Myocyte (in vitro differentiated cells): ENCODE data around the gene NRIP3. TPM values are rescaled to one million over a fixed set of nuclear protein-coding genes. Genes with fewer than 3 reads are reported as not detected.
"Not testable (repeated sequence)": the region's sequence is repeated elsewhere in the genome, so short reads cannot be mapped to it uniquely, and the experiment has no call there.

Experiments used
- DNase-seq: peaks from one replicate; pipeline ENCODE4 v3.0.0-alpha.2; 2012; ENCODE audit warnings: low read depth
- total RNA-seq: library from RNA; depleted of rRNA; stranded (reverse); fragments of >200 nt; gene quantifications from 2 replicates; pipeline ENCODE4 v1.2.3, GENCODE V29; 2014

NRIP3 gene
- total RNA-seq, 1 donor from 2014 or later, result 7.0 TPM

- no peak for DNase-seq
Measured at GRCh38 chr11:8973121-8973520, 30.7 kb downstream of the NRIP3 start.

DNA sequence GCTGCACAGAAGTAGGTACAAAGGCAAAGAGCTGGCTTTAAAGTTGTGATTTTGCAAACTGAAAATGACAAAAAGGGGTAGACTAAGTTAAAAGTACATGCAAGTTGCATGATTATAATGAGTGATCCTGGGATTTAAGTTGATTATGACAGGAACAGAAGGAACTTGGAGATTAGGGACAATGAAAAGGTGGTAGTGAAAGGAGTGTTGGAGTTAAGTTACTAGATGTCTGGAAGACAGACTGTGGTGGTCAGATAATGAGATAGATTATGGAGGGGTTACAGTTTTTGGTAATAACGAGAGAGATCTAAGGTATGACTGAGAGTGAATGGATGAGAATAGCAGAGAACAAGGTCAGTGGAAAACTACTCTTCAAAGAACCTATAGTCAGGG, 31.9 kb downstream of the NRIP3 start:
- DNase-seq, result no peak

DNA sequence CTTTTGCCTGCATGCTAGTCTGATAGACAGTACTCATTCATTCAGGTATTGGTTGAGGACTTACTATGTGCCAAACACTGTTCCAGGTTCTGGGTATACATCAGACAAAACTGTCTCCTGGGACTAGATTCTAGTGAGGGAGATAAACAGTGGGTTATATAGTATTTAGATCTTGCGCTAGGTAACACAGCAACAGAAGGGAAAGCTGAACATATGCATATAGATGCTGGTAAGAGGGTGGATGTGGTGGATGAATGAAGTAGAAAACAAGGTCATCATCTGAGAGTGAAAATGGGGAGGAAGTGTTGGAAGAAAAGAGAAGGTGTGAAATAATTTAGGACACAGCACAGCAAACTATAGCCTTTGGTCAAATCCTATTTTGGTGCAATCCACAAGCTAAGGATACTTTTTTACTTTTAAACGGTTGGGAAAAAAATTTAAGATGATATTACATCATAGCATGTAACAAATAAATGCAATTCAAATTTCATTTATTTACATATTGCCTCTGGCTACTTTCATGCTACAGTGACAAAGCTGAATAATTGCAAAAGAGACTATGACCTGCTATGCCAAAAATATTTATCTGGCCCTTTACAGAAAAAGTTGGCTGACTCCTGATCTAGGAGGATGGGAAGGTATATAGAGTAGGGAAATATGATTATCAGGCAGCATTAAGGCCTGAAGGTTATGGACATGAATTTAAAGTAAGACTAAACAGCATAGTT, 32.4 kb downstream of the NRIP3 start:
- no peak for DNase-seq

DNA sequence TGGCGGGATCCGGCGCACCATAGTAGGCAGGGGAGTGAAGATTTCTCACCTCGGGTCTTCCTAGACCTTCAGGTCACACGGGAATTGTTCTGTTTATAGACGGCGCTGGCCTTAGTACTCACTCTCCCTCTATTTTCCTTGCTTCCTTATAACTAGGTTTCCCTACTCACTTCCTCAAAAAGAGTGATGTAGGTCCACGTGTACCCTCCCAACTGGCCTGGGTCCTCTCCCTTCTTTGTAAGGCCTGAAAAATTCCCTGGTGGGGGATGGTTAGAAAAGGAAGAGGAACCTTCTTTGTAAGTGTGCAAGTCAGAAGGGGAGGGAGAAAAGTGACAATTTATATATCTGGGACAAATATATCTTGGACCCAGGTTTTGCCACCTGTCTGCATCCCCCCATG, 36.6 kb downstream of the NRIP3 start:
- no peak for DNase-seq

- peak; percentile 93 for DNase-seq
Measured at GRCh38 chr11:8964324-8965320, 39.2 kb downstream of the NRIP3 start, which contains the start of gene TMEM9B. Gene TMEM9B, minus strand, starts transcription at chr11:8964442. Its CDS starts 129 bp downstream, at chr11:8964313.

- DNase-seq, result no peak
Measured at GRCh38 chr11:8963569-8964323, 40.1 kb downstream of the NRIP3 start.

GRCh38 chr11:8962841-8963240, 41.0 kb downstream of the NRIP3 start:
- DNase-seq, result no peak

DNA sequence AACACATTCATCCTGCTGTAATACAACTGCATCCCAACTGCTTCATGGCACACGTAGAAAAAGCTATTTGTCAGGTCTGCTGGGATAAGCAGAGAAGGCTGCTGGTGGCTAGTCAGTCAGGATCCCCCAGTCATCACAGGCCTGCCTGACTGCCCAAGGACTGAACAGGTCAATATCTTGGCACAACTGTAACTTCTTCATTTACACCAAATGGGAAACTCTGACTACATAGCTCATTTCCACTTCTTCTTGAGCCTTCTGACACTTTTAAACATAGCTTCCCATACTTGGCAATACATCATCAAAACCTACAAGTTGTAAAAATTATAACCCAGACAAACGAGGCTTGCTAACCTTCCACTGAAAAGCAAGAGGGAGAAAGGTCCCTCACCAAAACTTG, 42.4 kb downstream of the NRIP3 start:
- DNase-seq, result no peak

DNA sequence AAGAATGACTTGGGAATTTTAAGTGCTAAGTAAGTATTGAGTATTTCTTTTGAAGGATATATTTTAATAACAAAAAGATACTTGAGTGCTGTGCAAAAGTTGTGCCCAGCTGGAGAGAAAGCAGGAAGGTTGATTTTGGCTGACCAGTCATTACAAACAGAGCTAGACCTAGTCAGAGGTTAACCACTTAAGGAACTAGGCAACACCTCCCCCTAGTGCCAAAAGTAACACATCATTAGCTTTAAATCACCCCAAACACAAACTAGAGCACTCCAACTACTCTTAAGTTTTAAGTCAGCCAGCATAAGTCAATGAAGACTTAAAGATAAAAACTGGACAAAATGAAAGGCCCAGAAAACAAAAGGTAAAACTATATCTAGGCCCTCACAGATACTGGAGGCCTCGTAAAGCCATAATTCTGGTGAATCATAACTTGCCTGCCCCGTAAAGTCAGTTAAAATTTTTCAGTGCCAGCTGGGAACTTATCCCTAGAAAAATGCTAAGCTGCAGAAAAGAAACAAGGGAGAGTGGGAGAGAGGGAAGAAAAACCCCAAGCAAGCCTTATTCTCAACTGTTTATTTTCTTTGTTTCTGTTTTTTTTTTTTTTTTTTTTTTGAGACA, 44.1 kb downstream of the NRIP3 start:
- peak; percentile 90 for DNase-seq

DNA sequence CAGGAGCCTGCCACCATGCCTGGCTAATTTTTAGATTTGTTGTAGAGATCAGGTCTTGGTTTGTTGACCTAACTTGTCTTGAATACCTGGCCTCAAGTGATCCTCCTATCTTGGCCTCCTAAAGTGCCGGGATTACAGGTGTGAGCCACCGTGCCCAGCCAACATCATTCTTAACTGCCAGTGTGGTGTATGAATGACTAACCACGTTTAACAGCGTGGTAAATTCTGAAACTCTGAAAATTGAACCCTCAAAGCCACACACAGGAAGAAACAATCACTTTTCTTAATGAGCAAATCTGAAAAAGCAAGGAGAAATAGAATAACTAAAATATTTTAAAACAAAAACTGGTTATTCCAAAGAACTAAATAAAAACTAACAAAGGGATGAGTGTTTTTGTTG, 46.9 kb downstream of the NRIP3 start:
- DNase-seq, result no peak

DNA sequence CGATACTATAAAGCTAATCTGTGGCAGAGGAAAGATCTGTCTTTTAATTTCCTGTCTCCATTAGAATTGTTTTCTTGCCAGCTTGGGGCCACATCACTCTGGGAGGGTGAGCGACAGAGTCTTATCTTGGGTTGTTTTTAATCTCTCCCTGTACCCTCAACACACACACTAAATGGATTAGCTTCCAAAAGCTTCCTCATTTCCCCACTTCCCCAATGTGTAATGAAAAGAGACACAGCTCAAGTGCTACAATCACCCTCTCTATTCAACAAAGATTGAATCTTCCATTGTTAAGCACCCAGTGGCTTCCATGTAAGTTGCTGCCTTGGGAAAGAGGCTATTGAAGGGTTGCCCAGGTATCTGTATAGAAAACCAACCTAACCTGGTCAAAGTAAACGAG, 54.9 kb downstream of the NRIP3 start:
- DNase-seq, result no peak

GRCh38 chr11:8947230-8947943, 56.4 kb downstream of the NRIP3 start:
- peak; percentile 16 for DNase-seq

DNA sequence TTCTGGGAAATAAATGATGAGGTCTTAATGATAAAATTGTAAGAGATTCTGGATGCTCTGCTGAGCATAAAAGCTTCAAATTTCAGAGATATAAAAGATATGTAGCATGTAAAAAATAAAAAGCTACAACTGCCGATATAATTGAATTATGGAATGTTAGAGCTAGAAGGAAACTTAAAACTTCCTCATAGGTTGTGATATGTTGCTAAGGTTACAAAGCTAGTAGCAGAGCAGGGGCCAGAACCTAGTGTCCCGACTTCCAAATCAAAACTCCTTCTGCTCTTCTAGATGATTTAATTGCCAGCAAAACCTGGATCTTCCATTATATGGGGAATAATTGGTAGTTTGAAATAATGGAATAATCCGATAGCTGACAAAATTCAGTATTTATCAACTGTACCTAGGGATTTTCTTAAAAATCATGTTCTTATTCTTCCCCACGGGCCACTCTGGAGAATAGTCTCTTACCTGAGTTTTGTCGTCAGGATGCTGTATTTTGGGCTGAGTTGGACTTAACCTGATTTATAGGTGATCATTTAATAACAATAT, 61.2 kb downstream of the NRIP3 start, which contains the start of gene ASCL3:
ASCL3 (minus strand) TSS at position 499 of the 549 bp plus-strand sequence. CDS start 4,855 bp downstream, outside the sequence.
- DNase-seq, result no peak

GRCh38 chr11:8941341-8942103, 62.3 kb downstream of the NRIP3 start:
- DNase-seq, result no peak

- no peak for DNase-seq
Measured at GRCh38 chr11:8937659-8938058, 66.1 kb downstream of the NRIP3 start.

DNA sequence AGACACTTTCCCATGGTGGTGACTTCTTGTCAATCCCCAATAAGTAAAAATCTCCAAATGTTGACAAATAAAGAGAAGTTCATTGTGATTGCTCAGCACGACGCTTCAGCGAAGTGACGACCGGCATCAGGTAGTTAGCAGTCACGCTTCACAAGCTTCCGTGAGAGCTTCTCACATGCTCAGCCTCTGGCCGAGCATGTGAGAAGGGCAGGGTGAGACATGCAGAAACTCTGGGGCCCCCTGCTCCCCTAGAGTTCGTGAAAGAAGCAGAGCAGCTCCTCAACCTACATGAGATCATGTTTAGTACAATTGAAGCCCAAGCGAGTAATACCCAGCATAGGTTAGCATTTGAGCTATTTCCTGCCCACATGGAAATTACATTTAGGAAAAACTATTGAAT, 66.6 kb downstream of the NRIP3 start:
- no peak for DNase-seq

- not testable (repeated sequence) for DNase-seq
Measured at GRCh38 chr11:8935789-8936188, 68.0 kb downstream of the NRIP3 start.

GRCh38 chr11:8934742-8935488, 68.9 kb downstream of the NRIP3 start:
- DNase-seq, result no peak
